ENCODE measurements around the gene PLG.

DNA sequence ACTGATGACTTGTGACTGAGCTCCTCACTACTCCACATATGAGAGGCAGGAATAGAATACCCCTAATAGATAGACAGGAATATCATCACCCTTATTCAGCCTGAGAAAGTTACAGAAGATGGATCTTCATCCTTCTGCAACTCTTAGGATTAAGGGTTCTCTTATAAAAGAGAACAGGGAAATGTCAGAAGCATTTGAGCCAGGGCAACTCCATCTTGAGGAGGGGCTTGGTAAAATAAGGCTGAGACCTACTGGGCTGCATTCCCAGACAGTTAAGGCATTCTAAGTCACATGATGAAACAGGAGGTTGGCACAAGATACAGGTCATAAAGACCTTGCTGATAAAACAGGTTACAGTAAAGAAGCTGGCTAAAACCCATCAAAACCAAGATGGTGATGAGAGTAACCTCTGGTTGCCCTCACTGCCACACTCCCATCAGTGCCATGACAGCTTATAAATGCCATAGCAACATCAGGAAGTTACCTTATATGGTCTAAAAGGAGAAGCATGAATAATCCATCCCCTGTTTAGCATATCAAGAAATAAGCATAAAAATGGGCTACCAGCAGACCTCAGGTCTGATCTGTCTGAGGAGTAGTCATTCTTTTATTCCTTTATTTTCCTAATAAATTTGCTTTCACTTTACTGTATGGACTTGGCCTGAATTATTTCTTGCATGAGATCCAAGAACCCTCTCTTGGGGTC, 97.9 kb downstream of the PLG start:
- TF ChIP-seq, protein P1, sequence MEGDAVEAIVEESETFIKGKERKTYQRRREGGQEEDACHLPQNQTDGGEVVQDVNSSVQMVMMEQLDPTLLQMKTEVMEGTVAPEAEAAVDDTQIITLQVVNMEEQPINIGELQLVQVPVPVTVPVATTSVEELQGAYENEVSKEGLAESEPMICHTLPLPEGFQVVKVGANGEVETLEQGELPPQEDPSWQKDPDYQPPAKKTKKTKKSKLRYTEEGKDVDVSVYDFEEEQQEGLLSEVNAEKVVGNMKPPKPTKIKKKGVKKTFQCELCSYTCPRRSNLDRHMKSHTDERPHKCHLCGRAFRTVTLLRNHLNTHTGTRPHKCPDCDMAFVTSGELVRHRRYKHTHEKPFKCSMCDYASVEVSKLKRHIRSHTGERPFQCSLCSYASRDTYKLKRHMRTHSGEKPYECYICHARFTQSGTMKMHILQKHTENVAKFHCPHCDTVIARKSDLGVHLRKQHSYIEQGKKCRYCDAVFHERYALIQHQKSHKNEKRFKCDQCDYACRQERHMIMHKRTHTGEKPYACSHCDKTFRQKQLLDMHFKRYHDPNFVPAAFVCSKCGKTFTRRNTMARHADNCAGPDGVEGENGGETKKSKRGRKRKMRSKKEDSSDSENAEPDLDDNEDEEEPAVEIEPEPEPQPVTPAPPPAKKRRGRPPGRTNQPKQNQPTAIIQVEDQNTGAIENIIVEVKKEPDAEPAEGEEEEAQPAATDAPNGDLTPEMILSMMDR (IDR thresholded peaks at IDR 0.05; ENCODE audit: low read length), result no peak
- TF ChIP-seq EZH2 (optimal IDR thresholded peaks at IDR 0.05; ENCODE audit: low read depth, low read length) (no peak), EZH2phosphoT487 (IDR thresholded peaks at IDR 0.05; ENCODE audit: low read length) (no peak)
